ENCODE measurements around the gene AGPAT3.

GRCh38 chr21:43965911-43966585, 101.0 kb downstream of the AGPAT3 start:
- no peak for TF ChIP-seq CTCF (IDR thresholded peaks at IDR 0.05)
- no peak for TF ChIP-seq ZFX (IDR thresholded peaks at IDR 0.05; ENCODE audit: borderline replicate concordance)
